Mesenchymal stem cell (in vitro differentiated cells and primary cell): ENCODE data around the gene IMMP2L.

Experiments
- DNase-seq: peaks from one replicate; pipeline ENCODE4 v3.0.0-alpha.2; 2013
- H2AFZ ChIP-seq: one replicate; pipeline ENCODE4 v1.6.1; 2013; ENCODE audit warnings: low read depth, mild to moderate bottlenecking, control low read depth, inconsistent platforms, low read length, moderate library complexity
- H2AK5ac ChIP-seq: 2 replicates; pipeline ENCODE4 v1.6.1; 2013; ENCODE audit warnings: low read length, moderate library complexity, mild to moderate bottlenecking, inconsistent platforms; ENCODE audit not compliant: severe bottlenecking
- H2BK120ac ChIP-seq: one replicate; pipeline ENCODE4 v1.6.1; 2013; ENCODE audit warnings: low read depth, mild to moderate bottlenecking, inconsistent platforms, low read length, moderate library complexity
- H2BK12ac ChIP-seq, 2 experiments: one replicate each; pipeline ENCODE4 v1.6.1; 2013; ENCODE audit warnings: inconsistent platforms in 2 of 2, low read length in 2 of 2, mild to moderate bottlenecking in 2 of 2, moderate library complexity in 2 of 2, control low read depth in 1 of 2
- H2BK15ac ChIP-seq: one replicate; pipeline ENCODE4 v1.6.1; 2013; ENCODE audit warnings: mild to moderate bottlenecking, low read depth, inconsistent platforms; ENCODE audit not compliant: poor library complexity, severe bottlenecking
- H2BK5ac ChIP-seq: 2 replicates; pipeline ENCODE4 v1.6.1; 2013; ENCODE audit warnings: low read depth, mild to moderate bottlenecking, low read length, control low read depth, inconsistent platforms; ENCODE audit not compliant: poor library complexity, severe bottlenecking
- H3K14ac ChIP-seq, 2 experiments: one replicate each; pipeline ENCODE4 v1.6.1; 2013; ENCODE audit warnings: inconsistent platforms in 2 of 2, low read length in 2 of 2, control low read depth in 1 of 2, mild to moderate bottlenecking in 1 of 2, moderate library complexity in 1 of 2
- H3K18ac ChIP-seq, 2 experiments: one replicate each; pipeline ENCODE4 v1.6.1; 2013; ENCODE audit warnings: inconsistent platforms in 2 of 2, low read length in 2 of 2, control low read depth in 1 of 2, low read depth in 1 of 2, mild to moderate bottlenecking in 1 of 2
- H3K23ac ChIP-seq, 2 experiments: one replicate each; pipeline ENCODE4 v1.6.1; 2013; ENCODE audit warnings: inconsistent platforms in 2 of 2, low read length in 2 of 2, mild to moderate bottlenecking in 2 of 2, moderate library complexity in 2 of 2, control low read depth in 1 of 2
- H3K27ac ChIP-seq: 2 replicates; pipeline ENCODE4 v1.5.1; 2013; ENCODE audit warnings: mild to moderate bottlenecking, moderate library complexity, low read length, control low read depth, inconsistent platforms; ENCODE audit not compliant: poor library complexity, severe bottlenecking
- H3K27me3 ChIP-seq, 2 experiments: 2 replicates each; pipeline versions ENCODE4 v1.6.1 to v1.7.0; 2013; ENCODE audit warnings: low read length in 2 of 2, mild to moderate bottlenecking in 2 of 2, moderate library complexity in 2 of 2, control low read depth in 1 of 2, inconsistent platforms in 1 of 2; ENCODE audit not compliant: control insufficient read depth in 1 of 2, insufficient read depth in 1 of 2
- H3K36me3 ChIP-seq, 2 experiments: 2 replicates each; pipeline versions ENCODE4 v1.6.1 to v1.7.0; 2013; ENCODE audit warnings: low read length in 2 of 2, control low read depth in 1 of 2, inconsistent platforms in 1 of 2, low read depth in 1 of 2, mild to moderate bottlenecking in 1 of 2; ENCODE audit not compliant: insufficient read depth in 2 of 2, control insufficient read depth in 1 of 2
- H3K4ac ChIP-seq, 2 experiments: one replicate each; pipeline ENCODE4 v1.6.1; 2013; ENCODE audit warnings: inconsistent platforms in 2 of 2, low read length in 2 of 2, mild to moderate bottlenecking in 2 of 2, moderate library complexity in 2 of 2, control low read depth in 1 of 2, low read depth in 1 of 2
- H3K4me1 ChIP-seq: 2 replicates; pipeline ENCODE4 v1.6.1; 2013; ENCODE audit warnings: low read depth, low read length, control low read depth; ENCODE audit not compliant: control insufficient read depth, insufficient read depth
- H3K4me2 ChIP-seq: 2 replicates; pipeline ENCODE4 v1.6.1; 2013; ENCODE audit warnings: low read length, mild to moderate bottlenecking, inconsistent platforms; ENCODE audit not compliant: poor library complexity, severe bottlenecking
- H3K4me3 ChIP-seq, 2 experiments: 2 replicates each; pipeline versions ENCODE4 v1.5.1 to v1.7.0; 2013; ENCODE audit warnings: low read length in 2 of 2, mild to moderate bottlenecking in 2 of 2, control low read depth in 1 of 2, low read depth in 1 of 2; ENCODE audit not compliant: insufficient read depth in 1 of 2
- H3K79me1 ChIP-seq: replicated peaks from 2 replicates; pipeline ENCODE4 v1.6.1; 2013; ENCODE audit warnings: mild to moderate bottlenecking, control low read depth, low read length, inconsistent platforms; ENCODE audit not compliant: poor library complexity, severe bottlenecking
- H3K9ac ChIP-seq: 2 replicates; pipeline ENCODE4 v1.7.0; 2013; ENCODE audit warnings: mild to moderate bottlenecking, low read length, moderate library complexity
- H3K9me3 ChIP-seq: 2 replicates; pipeline ENCODE4 v1.7.0; 2013; ENCODE audit warnings: mild to moderate bottlenecking, low read length; ENCODE audit not compliant: control insufficient read depth
- H4K8ac ChIP-seq: one replicate; pipeline ENCODE4 v1.6.1; 2013; ENCODE audit warnings: inconsistent platforms, mild to moderate bottlenecking, low read length, moderate library complexity
- H4K91ac ChIP-seq: one replicate; pipeline ENCODE4 v1.6.1; 2013; ENCODE audit warnings: mild to moderate bottlenecking, low read length, inconsistent platforms
- WGBS: methylation state at CpG from one replicate; pipeline ENCODE4 v1.1.7; 2013; ENCODE audit warnings: mixed read lengths; 5-methylcytosine and 5-hydroxymethylcytosine counted together

IMMP2L gene

GRCh38 chr7:110890101-110890500 lies 672.2 kb downstream of the IMMP2L start:
- Histone ChIP-seq H3K9me3 (no peaks in the 10 kb centered on the region), H2AK5ac (no peak overlapping the region)
- WGBS: 90% methylated on average over 1 of the region's 4 CpGs

GRCh38 chr7:110889335-110889734 lies 673.0 kb downstream of the IMMP2L start:
- H3K23ac ChIP-seq: no peak overlapping the region
- H3K4me1 ChIP-seq: no peaks in the 10 kb centered on the region
- over 99% methylated on average over 5 of the region's 6 CpGs for WGBS
- H3K18ac ChIP-seq: peak overlapping the region in 1 of 2 experiments; percentile 34
- H2BK5ac ChIP-seq: no peak overlapping the region
- DNase-seq: no peak
- H2BK12ac ChIP-seq: no peak overlapping the region
- no peaks in the 10 kb centered on the region for H3K9me3 ChIP-seq
- no peak overlapping the region for H3K4me2 ChIP-seq
- H3K79me1 ChIP-seq: no peaks in the 10 kb centered on the region
- H2AFZ ChIP-seq: no peak overlapping the region
- H3K9ac ChIP-seq: no peak overlapping the region
- no peaks in the 10 kb centered on the region for H3K36me3 ChIP-seq
- H2BK15ac ChIP-seq: no peak overlapping the region
- H2BK120ac ChIP-seq: no peak overlapping the region
- H3K4ac ChIP-seq: no peak overlapping the region
- no peak overlapping the region for H3K27ac ChIP-seq
- H3K4me3 ChIP-seq: no peak overlapping the region
- no peak overlapping the region for H2AK5ac ChIP-seq
- no peak overlapping the region for H4K8ac ChIP-seq
- H3K14ac ChIP-seq: peak overlapping the region in 1 of 2 experiments; percentile 72
- no peaks in the 10 kb centered on the region for H3K27me3 ChIP-seq
- H4K91ac ChIP-seq: no peak overlapping the region

More at GRCh38 chr7:110890101-110890500, 672.2 kb downstream of the IMMP2L start:
- H2BK120ac ChIP-seq: no peak overlapping the region
- no peak overlapping the region for H2AFZ ChIP-seq
- H3K27me3 ChIP-seq: no peaks in the 10 kb centered on the region
- no peak overlapping the region for H3K14ac ChIP-seq
- no peak overlapping the region for H3K18ac ChIP-seq
- H3K4me2 ChIP-seq: no peak overlapping the region
- H3K4ac ChIP-seq: no peak overlapping the region
- no peak overlapping the region for H3K9ac ChIP-seq
- H4K91ac ChIP-seq: no peak overlapping the region
- no peak overlapping the region for H3K4me3 ChIP-seq
- DNase-seq: no peak
- H3K23ac ChIP-seq: no peak overlapping the region
- no peak overlapping the region for H2BK12ac ChIP-seq
- no peak overlapping the region for H3K27ac ChIP-seq
- no peak overlapping the region for H2BK5ac ChIP-seq
- no peaks in the 10 kb centered on the region for H3K79me1 ChIP-seq
- no peak overlapping the region for H2BK15ac ChIP-seq
- no peaks in the 10 kb centered on the region for H3K4me1 ChIP-seq
- no peak overlapping the region for H4K8ac ChIP-seq
- no peaks in the 10 kb centered on the region for H3K36me3 ChIP-seq

GRCh38 chr7:110888641-110889040 lies 673.7 kb downstream of the IMMP2L start:
- H3K18ac ChIP-seq: no peak overlapping the region
- H4K91ac ChIP-seq: no peak overlapping the region
- no peak overlapping the region for H3K4ac ChIP-seq
- H3K27me3 ChIP-seq: no peaks in the 10 kb centered on the region
- H2BK12ac ChIP-seq: no peak overlapping the region
- no peak overlapping the region for H3K9ac ChIP-seq
- no peaks in the 10 kb centered on the region for H3K36me3 ChIP-seq
- no peak overlapping the region for H3K4me3 ChIP-seq
- no peak overlapping the region for H2AK5ac ChIP-seq
- H3K27ac ChIP-seq: no peak overlapping the region
- no peak overlapping the region for H3K14ac ChIP-seq
- DNase-seq: no peak
- no CpG with 5 or more reads among the region's 3 CpGs for WGBS
- no peak overlapping the region for H4K8ac ChIP-seq
- no peak overlapping the region for H3K4me2 ChIP-seq
- H2BK5ac ChIP-seq: no peak overlapping the region
- no peaks in the 10 kb centered on the region for H3K9me3 ChIP-seq
- H2BK15ac ChIP-seq: no peak overlapping the region
- H2AFZ ChIP-seq: no peak overlapping the region
- no peaks in the 10 kb centered on the region for H3K4me1 ChIP-seq
- H3K79me1 ChIP-seq: no peaks in the 10 kb centered on the region
- H2BK120ac ChIP-seq: no peak overlapping the region
- no peak overlapping the region for H3K23ac ChIP-seq

- no peak overlapping the region for H2AK5ac ChIP-seq
- H3K4ac ChIP-seq: no peak overlapping the region
- H2AFZ ChIP-seq: no peak overlapping the region
- H3K27ac ChIP-seq: no peak overlapping the region
- no peak overlapping the region for H4K91ac ChIP-seq
- no peak overlapping the region for H3K4me3 ChIP-seq
- H3K36me3 ChIP-seq: no peaks in the 10 kb centered on the region
- H3K9me3 ChIP-seq: no peaks in the 10 kb centered on the region
- no peak overlapping the region for H3K23ac ChIP-seq
- H3K18ac ChIP-seq: no peak overlapping the region
- H3K27me3 ChIP-seq: no peaks in the 10 kb centered on the region
- WGBS: 77% methylated on average over 4 of the region's 4 CpGs
- no peak overlapping the region for H3K14ac ChIP-seq
- H2BK120ac ChIP-seq: no peak overlapping the region
- no peak overlapping the region for H2BK12ac ChIP-seq
- H2BK5ac ChIP-seq: no peak overlapping the region
- H3K79me1 ChIP-seq: no peaks in the 10 kb centered on the region
- DNase-seq: no peak
- no peaks in the 10 kb centered on the region for H3K4me1 ChIP-seq
- H3K9ac ChIP-seq: no peak overlapping the region
- no peak overlapping the region for H2BK15ac ChIP-seq
- H3K4me2 ChIP-seq: no peak overlapping the region
- no peak overlapping the region for H4K8ac ChIP-seq
Measured at GRCh38 chr7:110885474-110885873, 676.8 kb downstream of the IMMP2L start.
